Testis (tissue), 2 donors: ENCODE results near the gene SMIM11.

ENCODE experiments used
- CTCF ChIP-seq, 3 experiments: fragments of 450-650 bp in 2 of 3; fragments of 200-600 bp in 1 of 3; sonication (generic) in 1 of 3; IDR thresholded peaks; one replicate each; pipeline ENCODE4 v1.5.1; 2016 to 2019; ENCODE audit warnings: antibody characterized with exemption in 3 of 3, mild to moderate bottlenecking in 2 of 3, moderate library complexity in 1 of 3
- POLR2A ChIP-seq: fragments of 450-650 bp; IDR thresholded peaks from one replicate; pipeline ENCODE4 v1.6.1; 2017; ENCODE audit warnings: antibody characterized with exemption, mild to moderate bottlenecking, moderate library complexity

GRCh38 chr21:34345091-34345871, 30.0 kb upstream of the SMIM11 start:
- no peak for TF ChIP-seq CTCF (IDR thresholded peaks at IDR 0.05)
- TF ChIP-seq POLR2A = no peak
